Stimulated activated CD8-positive, alpha-beta memory T cell treated with anti-CD3 and anti-CD28 coated beads, Interleukin-7, amount 100 ng/mL, for 24 hours (primary cell): ENCODE measurements around the gene ALAD.
A peak's percentile ranks its signal among the peaks of the same experiment; 100 is the strongest.
"Not testable (repeated sequence)": the region's sequence is repeated elsewhere in the genome, so short reads cannot be mapped to it uniquely, and the experiment has no call there.

ENCODE experiments used
- DNase-seq: peaks from one replicate; pipeline ENCODE4 v3.0.0-alpha.2; 2020; ENCODE audit warnings: low read depth

Gene ALAD

DNA sequence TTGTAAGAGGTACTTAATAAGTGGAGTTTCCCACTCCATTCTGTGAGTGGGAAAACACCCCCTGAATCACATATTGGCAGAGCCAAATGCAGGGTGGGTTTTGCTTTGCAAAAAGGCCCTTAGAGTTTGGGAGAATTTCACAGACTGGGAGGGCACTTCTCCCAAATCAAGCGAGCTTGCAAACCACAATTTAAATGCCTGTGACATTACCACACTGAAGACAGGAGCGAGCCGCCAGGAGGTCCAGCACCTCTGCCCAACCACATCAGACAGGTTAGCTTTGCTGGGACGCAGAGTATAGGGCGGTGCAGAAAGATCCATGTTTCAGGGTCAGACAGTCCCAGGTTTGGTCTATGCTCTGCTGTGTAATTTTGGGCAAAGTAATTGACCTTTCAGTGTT lies 2.3 kb downstream of the ALAD start:
- DNase-seq, result no peak

DNA sequence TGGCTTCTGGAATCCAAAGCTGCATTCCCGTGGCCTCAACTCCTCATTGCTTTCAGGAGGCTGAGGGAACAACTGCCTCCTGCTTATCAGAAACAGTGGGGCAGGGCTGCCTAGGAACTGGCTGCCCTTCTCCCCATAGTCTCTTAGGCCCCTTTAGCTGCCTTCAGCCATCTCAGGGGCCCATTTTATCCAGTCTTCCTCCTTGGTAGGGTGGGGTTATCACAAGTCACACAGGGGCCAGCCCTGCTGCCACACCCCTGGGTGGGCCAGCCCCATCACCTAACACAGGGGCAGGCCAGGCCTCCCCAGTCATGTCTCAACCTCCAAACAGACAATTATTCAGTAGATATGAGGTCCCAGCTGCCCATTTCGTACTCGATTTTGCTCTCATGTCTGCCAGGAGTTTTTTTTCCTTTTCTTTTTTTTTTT lies 3.9 kb downstream of the ALAD start:
- no peak for DNase-seq

DNA sequence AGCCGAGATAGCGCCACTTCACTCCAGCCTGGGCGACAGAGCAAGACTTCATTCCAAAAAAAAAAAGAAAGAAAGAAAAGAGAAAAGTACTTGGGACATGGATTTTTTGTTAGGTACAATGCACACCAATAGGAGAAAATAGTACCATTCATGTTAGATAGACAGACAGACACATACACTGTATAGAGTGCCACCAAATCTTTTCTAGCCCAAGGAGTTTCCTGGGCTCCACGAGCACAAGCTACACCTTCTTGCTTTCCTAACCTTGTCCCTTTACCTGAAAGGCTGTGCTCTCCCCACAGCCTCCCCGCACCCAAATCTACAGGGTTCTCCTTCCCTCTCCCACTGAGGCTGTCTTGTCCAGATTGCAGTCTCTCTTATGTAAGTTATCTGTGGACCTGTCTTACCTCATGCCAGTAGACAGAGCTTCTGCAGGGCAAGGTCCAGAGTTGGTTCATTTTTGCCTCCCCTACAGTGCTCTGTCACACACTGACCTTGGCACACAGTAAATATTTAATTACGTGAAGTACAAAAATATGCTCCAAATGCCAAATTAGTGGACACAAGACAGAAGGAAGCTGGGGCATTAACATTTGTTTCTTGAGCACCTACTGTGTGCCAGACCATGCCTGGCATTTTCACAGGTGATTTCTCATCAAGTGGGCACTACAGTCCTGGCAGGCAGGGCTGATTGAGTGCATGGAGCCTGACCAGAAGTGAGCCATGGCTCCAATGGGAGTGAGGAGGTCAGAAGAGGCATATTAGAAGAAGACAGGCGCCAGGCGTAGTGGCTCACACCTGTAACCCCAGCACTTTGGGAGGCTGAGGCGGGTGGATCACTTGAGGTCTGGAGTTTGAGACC lies 5.9 kb downstream of the ALAD start:
- no peak for DNase-seq

DNA sequence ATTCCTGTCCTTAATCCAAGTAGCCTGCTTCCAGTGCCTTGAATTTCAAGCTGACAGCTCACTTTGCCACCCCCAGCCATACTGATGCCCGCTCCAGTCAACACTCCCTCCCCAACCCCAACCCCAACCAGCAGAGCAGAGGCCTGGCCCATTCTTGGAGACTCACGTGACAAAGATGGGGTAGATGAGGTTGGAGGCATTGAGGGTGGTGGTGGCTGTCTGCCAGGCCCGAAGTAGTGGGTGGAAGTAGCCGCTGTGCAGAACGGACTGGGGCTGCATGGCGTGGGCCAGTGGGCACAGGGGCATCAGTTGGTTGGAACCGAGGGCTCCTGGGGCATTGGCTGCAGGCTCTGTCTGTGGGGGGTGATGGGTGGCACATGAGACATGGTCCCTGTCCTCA lies 7.8 kb downstream of the ALAD start:
- no peak for DNase-seq

DNA sequence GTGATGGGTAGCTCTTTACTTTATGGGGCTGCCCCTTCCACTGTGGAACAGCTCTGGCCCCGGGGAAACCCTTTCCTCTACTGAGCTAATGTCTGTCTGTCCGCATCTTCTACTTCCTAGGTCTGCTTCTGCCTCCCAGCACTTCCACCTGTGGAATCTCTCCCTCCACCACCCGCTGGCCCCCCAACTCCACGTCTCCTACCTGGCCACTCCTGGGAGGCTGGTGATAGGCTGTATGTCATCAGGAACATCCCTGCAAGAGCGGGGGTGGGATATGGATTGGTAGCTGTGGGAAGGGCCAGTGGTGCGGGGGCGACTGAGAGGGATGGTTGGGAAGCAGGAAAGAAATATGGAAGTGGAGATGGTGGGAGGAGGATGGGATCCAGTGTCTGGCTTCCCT lies 9.2 kb downstream of the ALAD start:
- DNase-seq, result no peak

DNA sequence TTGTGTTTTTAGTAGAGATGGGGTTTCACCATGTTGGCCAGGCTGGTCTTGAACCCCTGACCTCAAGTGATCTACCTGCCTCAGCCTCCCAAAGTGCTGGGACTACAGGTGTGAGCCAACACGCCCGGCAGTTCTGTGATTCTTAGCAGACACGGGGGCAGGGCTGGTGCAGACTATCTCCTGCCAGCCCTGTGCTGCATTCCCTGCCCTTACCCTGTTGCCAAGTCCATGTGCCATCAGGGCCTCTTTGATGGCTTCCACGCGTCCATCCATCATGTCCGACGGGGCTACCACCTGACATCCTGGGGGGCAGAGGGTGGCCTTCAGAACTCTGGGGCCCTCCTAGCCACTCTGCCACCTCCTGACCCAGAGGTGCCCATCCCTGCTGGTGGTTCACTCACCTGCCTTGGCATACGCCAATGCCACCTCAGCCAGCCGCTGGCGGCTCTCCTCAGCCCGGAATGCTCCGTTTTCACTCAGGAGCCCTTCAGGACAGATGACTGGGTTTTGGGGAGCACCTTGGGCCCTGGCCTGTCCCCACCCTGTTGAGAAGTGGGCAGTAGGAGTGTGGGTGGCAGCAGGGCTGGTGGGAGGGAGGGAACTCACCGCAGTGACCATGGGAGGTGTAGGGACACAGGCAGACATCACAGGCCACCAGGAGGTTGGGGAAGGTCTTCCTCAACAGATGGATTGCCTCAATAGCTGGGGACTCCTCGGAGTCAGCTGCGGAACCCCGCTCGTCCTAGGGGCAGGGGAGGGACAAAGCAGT lies 10.7 kb downstream of the ALAD start:
- no peak for DNase-seq

DNA sequence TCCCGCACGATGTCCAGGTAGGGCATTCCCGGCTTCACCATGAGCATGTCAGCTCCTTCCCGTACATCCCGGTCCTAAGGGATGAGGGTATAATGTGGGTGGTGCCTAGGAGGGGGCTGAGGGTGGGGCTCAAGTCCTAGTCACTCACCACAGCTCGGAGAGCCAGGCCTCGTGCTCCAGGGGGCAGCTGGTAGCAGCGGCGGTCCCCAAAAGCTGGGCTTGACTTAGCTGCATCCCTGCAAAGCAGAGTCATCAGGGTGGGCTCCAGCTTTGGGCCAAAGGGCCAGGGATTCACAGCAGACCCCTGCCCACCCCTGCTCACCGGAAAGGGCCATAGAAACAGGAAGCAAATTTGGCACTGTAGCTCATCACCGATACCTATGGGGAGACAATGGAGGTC lies 11.6 kb downstream of the ALAD start:
- no peak for DNase-seq

DNA sequence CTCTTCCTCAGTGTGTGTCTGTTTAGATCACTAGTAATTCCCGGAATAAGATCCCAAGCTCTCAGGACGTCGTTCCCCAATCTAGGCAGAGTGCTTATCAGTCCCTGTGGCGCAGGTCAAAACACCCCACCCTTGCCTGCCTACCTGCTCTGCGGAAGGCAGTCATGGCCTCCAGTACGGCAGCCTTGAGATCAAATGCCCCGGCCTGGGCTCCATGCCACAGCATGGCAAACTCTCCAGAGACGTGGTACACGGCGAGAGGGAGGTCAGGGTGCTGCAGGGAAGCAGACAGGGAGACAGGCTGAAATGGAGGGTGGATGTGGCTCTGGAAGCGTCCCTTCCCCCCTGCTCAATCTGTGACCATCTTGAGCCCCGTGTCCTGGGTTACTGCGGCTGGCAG lies 12.3 kb downstream of the ALAD start:
- no peak for DNase-seq

DNA sequence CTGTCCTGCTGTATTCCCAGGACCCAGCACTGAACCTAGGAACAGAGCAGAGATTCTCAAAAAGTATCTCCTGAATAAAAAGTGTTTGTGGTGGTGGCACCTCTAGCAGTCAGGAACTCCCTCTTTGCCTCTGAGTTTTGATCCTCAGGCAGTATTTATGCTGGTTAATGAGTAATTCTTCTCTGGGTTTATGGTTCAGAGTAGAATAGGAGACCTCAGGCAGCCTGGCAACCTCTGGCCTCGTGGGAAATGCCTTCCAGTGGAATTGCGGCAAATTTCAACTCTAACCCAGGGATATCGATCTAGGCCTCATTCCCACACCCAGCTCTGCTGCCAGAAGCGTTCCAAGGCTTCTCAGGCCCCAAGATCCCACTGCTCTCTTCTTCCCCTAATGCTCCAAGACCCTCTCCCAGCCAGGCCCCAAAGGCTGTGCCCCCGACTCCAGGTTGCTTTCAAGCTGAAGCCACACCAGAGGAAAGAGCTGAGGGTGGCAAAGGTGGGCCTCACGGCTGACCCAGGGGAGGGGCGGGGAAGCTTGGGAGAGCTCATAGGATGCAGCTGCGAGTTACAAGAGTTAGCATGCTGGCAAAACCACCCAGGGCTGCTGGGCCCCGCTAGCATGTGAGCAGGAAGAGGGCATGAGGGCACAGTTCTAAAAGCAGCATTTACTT lies 13.4 kb downstream of the ALAD start:
- no peak for DNase-seq

DNA sequence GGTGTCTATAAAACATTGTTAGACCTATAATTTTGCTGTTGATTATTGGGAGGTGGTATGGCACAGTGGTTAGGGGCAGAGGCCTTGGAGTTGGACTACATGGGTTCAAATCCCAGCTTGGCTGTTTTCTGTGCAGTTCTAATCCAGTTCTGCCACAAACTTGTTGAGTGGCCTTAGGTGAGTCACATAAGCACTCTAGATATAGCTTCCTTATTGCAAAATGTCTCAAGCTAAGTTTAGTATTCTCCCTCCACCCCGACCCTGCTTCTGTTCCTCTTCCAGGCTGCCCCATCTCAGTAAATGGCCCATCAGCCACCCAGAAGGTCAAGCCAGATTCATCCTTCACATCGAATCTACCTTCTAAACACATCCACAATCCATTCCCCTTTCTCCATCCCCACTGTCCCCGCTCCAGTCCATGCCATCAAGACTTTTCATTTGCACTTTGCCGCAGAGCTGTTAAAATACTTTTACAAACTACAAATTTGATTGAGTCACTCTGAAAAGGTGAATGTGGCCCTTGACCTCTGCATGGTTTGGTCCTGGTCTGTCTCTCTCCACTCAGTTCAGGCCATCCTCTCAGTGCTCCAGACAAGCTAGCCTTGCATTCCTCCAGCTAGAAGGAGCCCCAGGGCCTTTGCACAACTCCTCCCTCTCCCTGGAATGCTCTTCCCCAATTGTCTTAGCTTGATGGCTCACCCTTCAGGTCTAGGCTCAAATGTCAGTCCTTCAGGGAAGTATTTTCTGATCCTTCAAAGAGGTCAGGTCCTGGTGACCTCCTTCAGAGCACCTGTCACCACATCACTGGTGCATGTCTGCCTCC lies 14.3 kb downstream of the ALAD start:
- no peak for DNase-seq

DNA sequence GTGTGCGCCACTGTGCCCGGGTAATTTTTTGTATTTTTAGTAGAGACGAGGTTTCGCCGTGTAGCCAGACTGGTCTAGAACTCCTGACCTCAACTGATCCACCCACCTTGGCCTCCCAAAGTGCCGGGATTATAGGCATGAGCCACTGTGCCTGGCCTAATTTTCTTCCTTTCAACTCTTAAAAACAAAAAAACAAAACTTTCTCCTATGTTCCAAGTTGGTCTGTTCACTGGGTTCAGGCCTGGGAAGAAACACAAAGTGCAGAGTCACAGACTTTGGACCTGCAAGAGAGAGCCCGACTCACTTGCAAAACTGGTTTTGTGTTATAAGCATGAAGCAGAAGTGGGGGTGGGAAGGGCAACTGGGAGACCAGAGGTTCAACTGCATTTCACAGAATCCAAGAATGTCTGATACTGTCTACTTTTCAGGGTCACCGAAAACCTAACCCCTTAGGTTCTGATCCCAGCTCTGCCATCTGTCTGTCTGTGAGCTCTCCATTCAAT lies 19.1 kb downstream of the ALAD start:
- no peak for DNase-seq

DNA sequence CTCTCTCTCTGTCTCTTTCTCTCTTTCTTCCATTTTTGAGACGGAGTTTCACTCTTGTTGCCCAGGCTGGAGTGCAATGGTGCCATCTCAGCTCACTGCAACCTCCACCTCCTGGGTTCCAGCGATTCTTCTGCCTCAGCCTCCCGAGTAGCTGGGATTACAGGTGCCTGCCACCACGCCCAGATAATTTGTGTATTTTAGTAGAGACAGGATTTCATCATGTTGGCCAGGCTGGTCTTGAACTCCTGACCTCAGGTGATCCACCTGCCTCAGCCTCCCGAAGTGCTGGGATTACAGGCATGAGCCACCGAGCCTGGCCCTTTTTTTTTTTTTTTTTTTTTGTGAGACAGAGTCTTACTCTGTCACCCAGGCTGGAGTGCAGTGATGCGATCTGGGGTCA lies 19.6 kb downstream of the ALAD start:
- not testable (repeated sequence) for DNase-seq

DNA sequence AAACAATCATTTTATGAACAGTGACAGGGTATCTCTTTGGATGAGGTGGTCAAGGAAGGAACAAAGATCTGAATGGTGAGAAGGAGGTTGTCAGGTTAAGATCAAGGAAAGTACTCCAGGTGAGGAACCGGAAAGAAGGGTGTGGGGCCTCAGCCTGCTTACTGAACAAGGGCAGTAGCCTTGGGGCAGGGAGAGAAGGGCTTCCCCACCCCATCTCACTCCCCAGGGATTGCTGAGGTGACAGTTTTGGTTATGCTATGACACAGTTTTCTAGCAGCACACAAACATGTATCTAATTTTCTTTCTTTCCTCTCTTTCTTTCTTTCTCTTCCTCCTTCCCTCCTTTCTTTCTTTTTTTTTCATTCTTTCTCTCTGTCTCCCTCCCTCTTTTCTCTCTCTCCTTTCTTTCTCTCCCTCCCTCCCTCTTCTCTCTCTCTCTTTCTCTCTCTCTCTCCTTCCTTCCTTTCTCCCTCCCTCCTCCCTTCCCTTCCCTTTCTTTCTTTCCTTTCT lies 20.2 kb downstream of the ALAD start:
- no peak for DNase-seq

DNA sequence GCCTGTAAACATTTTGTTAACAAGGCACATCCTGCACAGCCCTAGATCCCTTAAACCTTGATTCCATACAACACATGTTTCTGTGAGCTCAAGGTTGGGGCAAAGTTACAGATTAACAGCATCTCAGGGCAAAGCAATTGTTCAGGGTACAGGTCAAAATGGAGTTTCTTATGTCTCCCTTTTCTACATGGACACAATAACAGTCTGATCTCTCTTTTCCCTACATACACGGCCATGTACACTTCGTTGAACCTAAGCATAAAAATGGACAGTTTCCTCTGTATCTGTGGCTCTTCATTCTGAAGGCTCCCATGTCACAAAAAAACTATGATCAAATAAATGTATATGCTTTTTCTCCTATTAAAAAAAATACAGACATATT lies 21.3 kb downstream of the ALAD start:
- DNase-seq, result not testable (repeated sequence)

DNA sequence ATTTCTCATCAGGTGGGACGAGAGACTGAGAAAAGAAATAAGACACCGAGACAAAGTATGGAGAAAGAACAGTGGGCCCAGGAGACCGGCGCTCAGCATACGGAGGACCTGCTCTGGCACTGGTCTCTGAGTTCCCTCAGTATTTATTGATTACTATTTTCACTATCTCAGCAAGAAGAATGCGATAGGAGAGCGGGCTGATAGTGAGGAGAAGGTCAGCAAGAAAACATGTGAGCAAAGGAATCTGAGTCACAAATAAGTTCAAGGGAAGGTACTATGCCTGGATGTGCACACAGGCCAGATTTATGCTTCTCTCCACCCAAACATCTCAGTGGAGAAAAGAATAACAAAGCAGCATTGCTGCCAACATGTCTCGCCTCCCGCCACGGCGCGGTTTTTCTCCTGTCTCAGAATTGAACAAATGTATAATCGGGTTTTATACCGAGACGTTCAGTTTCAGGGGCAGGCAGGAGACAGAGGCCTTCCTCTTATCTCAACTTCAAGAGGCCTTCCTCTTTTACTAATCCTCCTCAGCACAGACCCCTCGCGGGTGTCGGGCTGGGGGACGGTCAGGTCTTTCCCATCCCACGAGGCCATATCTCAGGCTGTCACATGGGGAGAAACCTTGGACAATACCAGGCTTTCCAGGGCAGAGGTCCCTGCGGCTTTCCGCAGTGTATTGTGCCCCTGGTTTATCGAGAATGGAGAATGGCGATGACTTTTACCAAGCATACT lies 21.8 kb downstream of the ALAD start:
- DNase-seq, result not testable (repeated sequence)

DNA sequence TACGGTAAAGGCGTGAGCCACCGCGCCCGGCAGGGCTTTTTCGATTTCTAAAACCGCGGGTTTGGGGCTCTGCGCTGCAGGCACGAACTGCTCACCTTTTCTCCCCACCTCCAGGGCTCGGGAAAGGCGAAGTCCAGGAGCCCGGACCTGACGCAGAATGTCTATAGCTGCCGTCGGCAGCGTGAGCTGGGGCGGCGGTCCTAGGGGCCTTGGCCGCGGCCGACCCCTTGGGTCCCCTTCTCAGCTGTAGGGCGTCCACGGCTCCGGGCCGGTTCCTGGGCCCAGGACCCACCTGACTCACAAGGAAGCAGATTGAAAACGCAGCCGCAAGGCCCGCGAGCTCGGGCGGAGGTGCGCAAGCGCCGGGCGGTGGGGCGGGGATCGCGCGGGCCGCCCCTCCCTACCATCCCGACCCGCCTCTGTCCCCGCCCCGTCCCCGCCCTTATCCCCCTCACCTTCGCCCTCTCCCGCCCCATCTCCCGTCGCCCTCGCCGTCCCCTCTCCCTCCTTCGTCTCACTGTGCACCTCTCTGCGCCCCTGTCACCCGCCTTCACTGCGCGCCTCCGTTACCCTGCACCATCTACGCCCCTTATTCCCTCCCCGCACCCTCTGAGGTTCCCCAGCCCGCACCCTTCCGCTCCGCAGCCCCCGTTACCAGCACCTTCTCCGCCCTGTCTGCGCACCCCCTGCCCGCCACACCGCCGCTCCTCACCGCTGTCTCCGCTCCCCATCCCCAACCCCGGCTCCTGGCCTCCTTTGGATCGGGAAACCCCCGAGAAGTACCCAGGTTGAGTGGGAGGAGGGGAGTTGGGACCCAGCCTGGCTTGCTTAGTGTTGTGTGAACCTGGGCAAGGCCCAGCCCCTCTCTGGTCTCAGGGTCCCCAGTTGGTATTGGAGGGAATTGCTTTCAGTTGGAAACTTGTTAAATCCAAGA lies 24.2 kb downstream of the ALAD start, which contains the start of gene HDHD3:
TSS of gene HDHD3 (minus strand) at position 353 of the 934 bp plus-strand sequence. CDS start 2,632 bp downstream, outside the sequence.
- peak; percentile 46 for DNase-seq

DNA sequence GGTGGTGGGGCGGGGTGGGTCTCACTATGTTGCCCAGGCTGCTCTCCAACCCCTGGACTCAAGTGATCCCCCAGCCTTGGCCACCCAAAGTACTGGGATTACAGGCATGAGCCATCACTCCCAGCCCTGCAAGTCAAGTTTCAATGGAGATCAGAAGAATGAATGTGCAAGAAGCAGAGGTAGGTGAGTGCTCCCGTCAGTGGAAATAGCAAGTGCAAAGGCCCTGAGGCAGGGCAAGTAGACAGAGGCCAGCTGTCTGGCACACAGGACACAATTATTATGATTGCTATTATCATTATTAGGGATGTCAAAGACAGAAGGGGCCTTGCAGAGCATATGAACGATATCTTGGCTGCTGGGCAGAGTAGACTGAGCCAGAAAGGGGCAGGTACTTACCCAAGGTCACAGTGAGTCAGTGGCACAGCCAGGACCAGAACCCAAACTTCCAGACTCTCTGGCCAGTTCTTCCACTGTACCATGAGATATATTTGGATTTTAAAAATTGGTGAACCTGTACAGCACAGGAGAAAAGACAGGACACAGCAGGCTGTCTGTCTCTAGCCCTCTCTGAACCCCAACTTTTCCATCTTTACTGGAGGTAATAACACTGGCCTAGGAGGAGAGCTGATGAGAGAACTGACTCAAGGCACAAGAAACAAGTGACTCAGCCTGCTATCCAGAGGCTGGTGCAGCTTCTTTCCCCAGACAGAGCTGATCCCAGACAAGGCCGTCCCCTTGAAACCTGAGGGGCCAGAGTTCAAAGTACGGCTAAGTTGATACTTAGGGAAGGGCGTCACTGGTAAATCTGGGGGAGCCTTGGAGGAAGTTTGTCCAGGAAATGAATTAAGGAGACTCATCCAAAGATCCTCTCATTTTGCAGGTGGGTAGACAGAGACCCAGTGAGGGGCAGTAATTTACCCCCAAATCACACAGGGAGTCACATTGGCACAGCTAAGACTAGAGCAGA lies 25.7 kb downstream of the ALAD start:
- DNase-seq, result no peak

DNA sequence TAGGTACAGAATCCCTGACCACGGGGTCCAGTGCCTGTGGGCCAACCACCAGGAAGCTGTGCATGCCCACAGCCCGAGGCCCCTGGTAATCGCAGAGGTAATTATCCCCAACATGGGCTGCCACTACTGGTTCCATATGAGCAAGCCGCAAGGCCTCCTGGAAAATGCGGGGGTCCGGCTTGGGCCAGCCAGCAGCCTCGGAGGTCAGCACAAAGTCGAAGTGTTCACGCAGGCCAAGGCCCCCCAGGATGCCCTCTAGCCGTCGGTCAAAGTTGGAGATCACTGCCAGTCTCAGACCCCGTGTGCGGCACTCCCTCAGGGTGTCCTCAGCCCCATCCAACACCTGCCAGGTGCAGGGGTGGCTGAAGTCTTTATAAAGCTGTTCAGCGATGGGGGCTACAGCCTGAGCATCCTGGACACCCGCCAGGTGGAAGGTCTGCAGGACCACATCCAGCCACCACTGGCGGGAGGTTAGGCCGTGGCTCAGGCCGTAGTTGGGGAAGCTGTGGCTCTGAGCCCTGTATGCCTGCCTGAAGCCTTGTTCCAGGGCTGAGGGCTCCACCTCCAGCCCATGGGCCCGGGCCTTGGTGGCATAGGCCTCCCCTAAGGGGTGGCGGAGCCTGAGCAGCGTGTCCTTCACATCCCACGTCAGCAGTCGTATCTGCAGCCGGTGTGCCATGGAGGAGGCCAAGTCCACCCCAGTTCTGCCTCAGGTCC lies 27.2 kb downstream of the ALAD start:
- DNase-seq, result no peak
